Hematopoietic multipotent progenitor cell treated with erythropoietin and hydrocortisone succinate and interleukin-3 and kit ligand, for 17 days (in vitro differentiated cells): ENCODE data around the gene CEPT1.

Source experiments
- DNase-seq: peaks from one replicate; pipeline ENCODE4 v3.0.0-alpha.2; 2015; ENCODE audit warnings: low spot score

Gene CEPT1

DNA sequence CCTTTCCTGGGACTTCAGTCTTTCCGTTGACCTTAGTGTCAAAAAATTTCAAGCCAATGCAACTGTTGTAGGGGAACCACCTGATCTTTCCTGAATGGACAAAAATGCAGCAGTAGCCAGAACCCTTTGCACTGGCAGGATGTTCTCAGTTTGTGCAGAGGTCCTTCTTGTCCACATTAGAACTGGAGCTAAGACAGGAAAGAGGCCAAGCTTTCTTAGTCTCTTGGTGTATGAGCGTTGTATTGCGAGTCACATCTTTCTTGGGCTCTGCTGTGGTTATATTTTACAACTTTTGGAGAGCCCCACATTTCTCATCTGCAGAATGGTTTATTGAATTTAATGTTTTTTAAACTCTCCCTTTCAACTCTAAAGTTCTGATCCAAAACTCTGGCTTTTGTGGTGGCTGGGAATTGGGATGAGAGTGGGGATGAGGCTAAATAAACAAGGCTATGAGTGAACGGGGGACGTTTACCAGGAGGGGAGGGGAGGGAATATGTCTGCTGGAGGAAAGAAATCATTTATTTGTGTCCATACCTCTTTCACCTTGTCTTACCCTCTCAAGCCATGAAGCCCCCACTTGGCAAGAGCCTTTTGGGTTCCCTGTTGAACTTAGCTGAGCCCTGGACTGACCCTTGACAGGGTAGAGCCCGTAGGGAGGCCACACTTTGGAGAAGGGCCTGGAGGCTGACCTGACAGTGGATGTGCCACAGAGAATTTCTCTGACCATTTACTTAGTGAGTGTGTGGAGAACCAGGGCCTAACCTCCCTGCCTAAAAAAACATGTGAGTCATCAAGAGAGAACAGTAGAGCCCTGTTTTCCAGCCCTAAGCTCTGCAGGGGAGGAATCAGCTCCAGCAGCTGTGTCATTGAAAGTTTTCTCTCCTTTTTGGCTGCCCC lies 88.1 kb downstream of the CEPT1 start:
- DNase-seq: no peak

DNA sequence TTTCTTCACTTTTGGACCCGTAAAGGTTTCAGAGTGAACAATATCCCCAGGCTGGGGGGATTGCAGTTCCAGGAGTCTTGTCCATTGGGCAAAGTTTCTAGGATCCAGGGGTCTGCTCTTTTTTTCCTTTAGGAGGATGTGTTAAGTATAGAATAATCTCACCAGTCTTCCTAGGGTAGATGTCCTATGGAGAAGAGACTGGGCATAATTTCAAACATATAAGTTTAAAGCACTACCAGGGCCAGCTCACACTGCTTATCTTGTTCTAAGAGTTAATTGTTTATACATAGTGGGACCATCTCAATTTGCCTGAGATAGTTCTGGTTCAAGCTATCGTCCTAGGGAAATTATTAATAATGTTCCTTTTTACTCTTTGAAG lies 88.7 kb downstream of the CEPT1 start:
- no peak for DNase-seq

DNA sequence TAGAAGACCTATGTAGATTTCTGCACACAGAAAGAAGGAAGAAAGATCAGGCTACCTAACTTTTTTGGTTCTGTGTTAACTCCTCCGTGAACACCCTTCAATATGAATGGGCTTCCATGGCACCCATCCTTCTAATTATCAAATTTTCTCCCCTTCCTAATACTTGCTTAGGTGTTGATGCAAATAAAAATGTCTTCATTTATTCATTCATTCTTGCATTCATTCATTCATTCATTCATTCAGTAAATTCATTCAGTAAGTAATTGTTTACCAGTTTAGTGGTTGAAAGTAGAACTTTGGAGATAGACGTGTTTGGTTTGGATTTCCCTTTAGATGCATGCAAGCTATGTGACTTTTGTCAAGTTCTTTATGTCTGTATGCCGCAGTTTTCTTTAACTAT lies 92.1 kb downstream of the CEPT1 start:
- DNase-seq: no peak

GRCh38 chr1:111234258-111234657 lies 94.2 kb downstream of the CEPT1 start:
- DNase-seq: no peak
